H9 (cell line): Measurements from ENCODE around the gene C3orf20. TPM values are rescaled to one million over a fixed set of nuclear protein-coding genes. Genes with fewer than 3 reads are reported as not detected.
A peak's percentile ranks its signal among the peaks of the same experiment; 100 is the strongest.

Experiments used
- DNase-seq: peaks from one replicate; pipeline ENCODE4 v3.0.0-alpha.2; 2017
- H2AFZ ChIP-seq: one replicate; pipeline ENCODE4 v1.6.1; 2013; ENCODE audit warnings: mild to moderate bottlenecking, low read length, control low read depth, moderate library complexity
- H2AK5ac ChIP-seq: 2 replicates; pipeline ENCODE4 v1.6.1; 2013; ENCODE audit warnings: low read length, control low read depth, mixed read lengths; ENCODE audit not compliant: insufficient read length
- H2BK120ac ChIP-seq: one replicate; pipeline ENCODE4 v1.6.1; 2013; ENCODE audit warnings: low read depth, mild to moderate bottlenecking, low read length, control low read depth, inconsistent platforms; ENCODE audit not compliant: poor library complexity, severe bottlenecking
- H2BK12ac ChIP-seq: 2 replicates; pipeline ENCODE4 v1.6.1; 2013; ENCODE audit warnings: low read length, control low read depth, mixed read lengths, low read depth; ENCODE audit not compliant: insufficient read length
- H2BK15ac ChIP-seq: 2 replicates; pipeline ENCODE4 v1.6.1; 2013; ENCODE audit warnings: low read depth, low read length, control low read depth
- H2BK20ac ChIP-seq: one replicate; pipeline ENCODE4 v1.6.1; 2013; ENCODE audit warnings: low read depth, mild to moderate bottlenecking, low read length, control low read depth, inconsistent platforms; ENCODE audit not compliant: poor library complexity, severe bottlenecking
- H2BK5ac ChIP-seq: 2 replicates; pipeline ENCODE4 v1.6.1; 2013; ENCODE audit warnings: low read length, control low read depth, mixed read lengths; ENCODE audit not compliant: insufficient read length
- H3K14ac ChIP-seq: 2 replicates; pipeline ENCODE4 v1.6.1; 2013; ENCODE audit warnings: low read length, control low read depth; ENCODE audit not compliant: insufficient read depth
- H3K18ac ChIP-seq: 2 replicates; pipeline ENCODE4 v1.6.1; 2013; ENCODE audit warnings: low read depth, mild to moderate bottlenecking, mixed read lengths, low read length, control low read depth; ENCODE audit not compliant: insufficient read length
- H3K23ac ChIP-seq: 2 replicates; pipeline ENCODE4 v1.6.1; 2013; ENCODE audit warnings: low read length, control low read depth, mixed read lengths, low read depth; ENCODE audit not compliant: insufficient read length
- H3K23me2 ChIP-seq: 2 replicates; pipeline ENCODE4 v1.6.1; 2013; ENCODE audit warnings: low read depth, mild to moderate bottlenecking, mixed read lengths, low read length, control low read depth; ENCODE audit not compliant: insufficient read length, poor library complexity, severe bottlenecking
- H3K27ac ChIP-seq: 2 replicates; pipeline ENCODE4 v1.5.1; 2013; ENCODE audit warnings: low read length, control low read depth, mixed read lengths, low read depth; ENCODE audit not compliant: insufficient read length
- H3K27me3 ChIP-seq: 2 replicates; pipeline ENCODE4 v1.6.1; 2013; ENCODE audit warnings: low read length, control low read depth, inconsistent platforms; ENCODE audit not compliant: insufficient read depth
- H3K4ac ChIP-seq: 2 replicates; pipeline ENCODE4 v1.6.1; 2013; ENCODE audit warnings: low read depth, mild to moderate bottlenecking, control low read depth, inconsistent platforms, low read length, moderate library complexity
- H3K4me1 ChIP-seq: 2 replicates; pipeline ENCODE4 v1.6.1; 2013; ENCODE audit warnings: low read length, control low read depth, inconsistent platforms; ENCODE audit not compliant: insufficient read depth
- H3K4me2 ChIP-seq: 2 replicates; pipeline ENCODE4 v1.6.1; 2013; ENCODE audit warnings: low read length, control low read depth, mixed read lengths; ENCODE audit not compliant: insufficient read length, insufficient read depth
- H3K56ac ChIP-seq: 2 replicates; pipeline ENCODE4 v1.6.1; 2013; ENCODE audit warnings: low read depth, mild to moderate bottlenecking, mixed read lengths, low read length, control low read depth; ENCODE audit not compliant: insufficient read length
- H3K79me1 ChIP-seq: 2 replicates; pipeline ENCODE4 v1.6.1; 2013; ENCODE audit warnings: low read depth, mild to moderate bottlenecking, moderate library complexity, low read length, control low read depth, inconsistent platforms; ENCODE audit not compliant: insufficient read depth, poor library complexity, severe bottlenecking
- H3K79me2 ChIP-seq: 2 replicates; pipeline ENCODE4 v1.6.1; 2013; ENCODE audit warnings: low read length, control low read depth, inconsistent platforms; ENCODE audit not compliant: insufficient read depth
- H3K9ac ChIP-seq: 2 replicates; pipeline ENCODE4 v1.6.1; 2013; ENCODE audit warnings: low read length, control low read depth, mixed read lengths; ENCODE audit not compliant: insufficient read length; ENCODE audit errors: extremely low read depth
- H3K9me3 ChIP-seq: one replicate; pipeline ENCODE4 v1.6.1; 2013; ENCODE audit warnings: low read depth, low read length, inconsistent platforms; ENCODE audit not compliant: control insufficient read depth
- H3T11ph ChIP-seq: one replicate; pipeline ENCODE4 v1.6.1; 2013; ENCODE audit warnings: mild to moderate bottlenecking, low read length, control low read depth, inconsistent platforms
- H4K20me1 ChIP-seq: one replicate; pipeline ENCODE4 v1.6.1; 2013; ENCODE audit not compliant: control insufficient read depth, insufficient read length, insufficient read depth
- H4K5ac ChIP-seq: 2 replicates; pipeline ENCODE4 v1.6.1; 2013; ENCODE audit warnings: low read depth, mild to moderate bottlenecking, mixed read lengths, low read length, control low read depth; ENCODE audit not compliant: insufficient read length
- H4K8ac ChIP-seq: replicated peaks from 2 replicates; pipeline ENCODE4 v1.6.1; 2013; ENCODE audit warnings: low read length, control low read depth, mixed read lengths, low read depth; ENCODE audit not compliant: insufficient read length
- H4K91ac ChIP-seq: 2 replicates; pipeline ENCODE4 v1.6.1; 2013; ENCODE audit warnings: low read depth, mild to moderate bottlenecking, moderate library complexity, mixed read lengths, low read length, control low read depth; ENCODE audit not compliant: insufficient read length
- H3K27ac Mint-ChIP-seq, 3 experiments: 2 replicates in 2 of 3; 3 replicates in 1 of 3; pipeline ENCODE4 v1.8.0; 2020 to 2021; ENCODE audit warnings: mixed read lengths in 3 of 3, mild to moderate bottlenecking in 1 of 3, moderate library complexity in 1 of 3
- H3K27me3 Mint-ChIP-seq: 2 replicates; pipeline ENCODE4 v1.8.0; 2021; ENCODE audit warnings: low read depth, mild to moderate bottlenecking, moderate library complexity, mixed read lengths
- H3K36me3 Mint-ChIP-seq, 3 experiments: 2 replicates in 2 of 3; 3 replicates in 1 of 3; pipeline ENCODE4 v1.8.0; 2020 to 2021; ENCODE audit warnings: low read depth in 3 of 3, mixed read lengths in 3 of 3; ENCODE audit not compliant: insufficient read depth in 1 of 3
- H3K4me1 Mint-ChIP-seq, 2 experiments: 2 replicates each; pipeline ENCODE4 v1.8.0; 2020; ENCODE audit warnings: mixed read lengths in 2 of 2
- H3K4me3 Mint-ChIP-seq, 2 experiments: 2 replicates in 1 of 2; 3 replicates in 1 of 2; pipeline ENCODE4 v1.8.0; 2020 to 2021; ENCODE audit warnings: mild to moderate bottlenecking in 2 of 2, mixed read lengths in 2 of 2, moderate library complexity in 1 of 2
- H3K9me3 Mint-ChIP-seq, 2 experiments: 2 replicates in 1 of 2; 3 replicates in 1 of 2; pipeline ENCODE4 v1.8.0; 2020; ENCODE audit warnings: mild to moderate bottlenecking in 2 of 2, mixed read lengths in 2 of 2, moderate library complexity in 1 of 2
- CTCF ChIP-seq: fragments of 200-600 bp; sonication (generic); conservative IDR thresholded peaks from 3 replicates; pipeline ENCODE4 v1.8.0; 2021; ENCODE audit warnings: antibody characterized with exemption, mild to moderate bottlenecking
- WGBS: extraction: QIAGEN DNeasy Blood & Tissue Kit; methylation state at CpG from one replicate; pipeline ENCODE4 v1.1.7; 2013; ENCODE audit warnings: missing lambda C conversion rate, low lambda C conversion rate, mixed read lengths; ENCODE audit not compliant: insufficient read length; ENCODE audit errors: extremely low coverage; 5-methylcytosine and 5-hydroxymethylcytosine counted together
- total RNA-seq: library from RNA; stranded (reverse); gene quantifications from 2 replicates; pipeline ENCODE4 v1.2.1, GENCODE V29; 2021

C3orf20 gene
- total RNA-seq, 1 experiment from 2014 or later = not detected

GRCh38 chr3:14757153-14757700 is 82.3 kb downstream of the C3orf20 start:
- H2BK20ac ChIP-seq = no peak overlapping the region
- H3K27ac ChIP-seq = no peak overlapping the region
- H2BK120ac ChIP-seq = no peak overlapping the region
- TF ChIP-seq CTCF = no peak
- H3K27me3 Mint-ChIP-seq = peaks cover 9% of the 10 kb centered on the region
- no peaks in the 10 kb centered on the region for H3K79me1 ChIP-seq
- H3T11ph ChIP-seq = no peak overlapping the region
- H3K4me1 Mint-ChIP-seq = peaks cover 0 to 4% of the 10 kb centered on the region in 2 experiments; a peak in 1 of 4 replicates
- no peak overlapping the region for H3K4me3 Mint-ChIP-seq
- no peak overlapping the region for H2AK5ac ChIP-seq
- no peak overlapping the region for H3K56ac ChIP-seq
- H3K9me3 ChIP-seq = no peaks in the 10 kb centered on the region
- no peaks in the 10 kb centered on the region for H3K27me3 ChIP-seq
- H3K27ac Mint-ChIP-seq = no peak overlapping the region
- no peaks in the 10 kb centered on the region for H3K36me3 Mint-ChIP-seq
- H3K9me3 Mint-ChIP-seq = peaks cover 2% of the 10 kb centered on the region in 2 experiments; a peak in 1 of 5 replicates
- no peaks in the 10 kb centered on the region for H3K23me2 ChIP-seq
- no peak overlapping the region for H3K18ac ChIP-seq
- no peak overlapping the region for H3K14ac ChIP-seq
- H2BK15ac ChIP-seq = no peak overlapping the region
- no peak overlapping the region for H4K91ac ChIP-seq
- H2AFZ ChIP-seq = no peak overlapping the region
- no peak overlapping the region for H4K5ac ChIP-seq
- no peak overlapping the region for H4K8ac ChIP-seq
- no peak overlapping the region for H3K4me2 ChIP-seq
- H2BK12ac ChIP-seq = no peak overlapping the region
- H3K9ac ChIP-seq = no peak overlapping the region
- H3K4ac ChIP-seq = no peak overlapping the region
- WGBS = no CpG with 5 or more reads among the region's 14 CpGs
- H3K4me1 ChIP-seq = no peaks in the 10 kb centered on the region
- H3K79me2 ChIP-seq = no peaks in the 10 kb centered on the region
- H4K20me1 ChIP-seq = no peaks in the 10 kb centered on the region
- no peak overlapping the region for H2BK5ac ChIP-seq
- H3K23ac ChIP-seq = no peak overlapping the region
- DNase-seq = peak; percentile 26
